ENCODE results near the gene CNTNAP2.

- TF ChIP-seq, protein P1, sequence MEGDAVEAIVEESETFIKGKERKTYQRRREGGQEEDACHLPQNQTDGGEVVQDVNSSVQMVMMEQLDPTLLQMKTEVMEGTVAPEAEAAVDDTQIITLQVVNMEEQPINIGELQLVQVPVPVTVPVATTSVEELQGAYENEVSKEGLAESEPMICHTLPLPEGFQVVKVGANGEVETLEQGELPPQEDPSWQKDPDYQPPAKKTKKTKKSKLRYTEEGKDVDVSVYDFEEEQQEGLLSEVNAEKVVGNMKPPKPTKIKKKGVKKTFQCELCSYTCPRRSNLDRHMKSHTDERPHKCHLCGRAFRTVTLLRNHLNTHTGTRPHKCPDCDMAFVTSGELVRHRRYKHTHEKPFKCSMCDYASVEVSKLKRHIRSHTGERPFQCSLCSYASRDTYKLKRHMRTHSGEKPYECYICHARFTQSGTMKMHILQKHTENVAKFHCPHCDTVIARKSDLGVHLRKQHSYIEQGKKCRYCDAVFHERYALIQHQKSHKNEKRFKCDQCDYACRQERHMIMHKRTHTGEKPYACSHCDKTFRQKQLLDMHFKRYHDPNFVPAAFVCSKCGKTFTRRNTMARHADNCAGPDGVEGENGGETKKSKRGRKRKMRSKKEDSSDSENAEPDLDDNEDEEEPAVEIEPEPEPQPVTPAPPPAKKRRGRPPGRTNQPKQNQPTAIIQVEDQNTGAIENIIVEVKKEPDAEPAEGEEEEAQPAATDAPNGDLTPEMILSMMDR (IDR thresholded peaks at IDR 0.05), result no peak
- TF ChIP-seq POLR2A (IDR thresholded peaks at IDR 0.05), result no peak
- TF ChIP-seq EP300 (IDR thresholded peaks at IDR 0.05), result no peak
Measured at GRCh38 chr7:148041156-148041555, 1924.6 kb downstream of the CNTNAP2 start.

Measured in tibial nerve (tissue), 4 donors.